Measurements from ENCODE around the gene NAB1. TPM values are rescaled to one million over a fixed set of nuclear protein-coding genes. Genes with fewer than 3 reads are reported as not detected.
A peak's percentile ranks its signal among the peaks of the same experiment; 100 is the strongest.

The NAB1 gene
- total RNA-seq, 1 experiment from 2014 or later: 93.1 TPM

DNA sequence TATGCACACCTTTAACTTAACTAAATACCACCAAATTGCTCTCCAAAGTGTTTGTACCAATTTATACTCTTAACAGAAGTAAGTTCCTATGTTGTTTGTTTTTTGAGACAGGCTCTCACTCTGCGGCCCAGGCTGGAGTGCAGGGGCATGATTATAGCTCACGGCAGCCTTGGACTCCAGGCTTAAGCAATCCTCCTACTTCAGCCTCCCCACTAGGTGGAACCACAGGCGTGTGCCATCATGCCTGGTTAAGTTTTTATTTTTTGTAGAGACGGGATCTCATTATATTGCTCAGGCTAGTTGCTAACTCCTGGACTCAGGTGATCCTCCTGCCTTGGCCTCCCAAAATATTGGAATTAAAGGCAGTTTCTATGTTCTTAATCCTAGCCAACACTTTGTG, 13.1 kb upstream of the NAB1 start:
- in situ Hi-C loops (cut with HindIII; ENCODE audit: low pct_unique_long_range_greater_than_20kb, low sequenced_read_pairs): no loop called here
- DNase-seq (ENCODE audit: low read depth): peak; percentile 32

- peak; percentile 56 for DNase-seq (ENCODE audit: low read depth)
- in situ Hi-C loops (cut with HindIII; ENCODE audit: low pct_unique_long_range_greater_than_20kb, low sequenced_read_pairs): no loop called here
Observed at GRCh38 chr2:190636361-190636760, 12.5 kb upstream of the NAB1 start.

DNA sequence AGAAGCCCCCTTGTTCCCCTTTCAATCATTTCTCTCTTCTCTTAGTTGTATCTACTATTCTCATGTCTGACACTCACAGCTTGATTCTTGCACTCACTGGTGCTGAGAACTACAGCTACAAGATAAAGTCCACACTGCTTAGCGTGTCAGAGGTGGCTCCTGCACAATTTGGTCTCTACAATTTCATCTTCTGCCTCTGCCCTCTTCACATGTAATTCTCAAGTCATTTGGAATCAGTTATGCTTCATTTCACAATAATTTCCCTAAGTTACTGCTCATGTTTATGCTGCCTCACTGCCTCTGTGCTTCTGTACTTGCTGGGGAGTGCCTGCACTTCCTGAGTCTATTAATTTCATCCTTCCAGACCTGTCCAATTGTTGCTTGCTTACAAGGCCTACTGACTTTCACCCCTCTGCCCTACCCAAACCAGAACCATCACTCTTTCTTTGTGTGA, 11.6 kb upstream of the NAB1 start:
- DNase-seq (ENCODE audit: low read depth): peak; percentile 82
- in situ Hi-C loops (cut with HindIII; ENCODE audit: low pct_unique_long_range_greater_than_20kb, low sequenced_read_pairs): no loop called here

DNA sequence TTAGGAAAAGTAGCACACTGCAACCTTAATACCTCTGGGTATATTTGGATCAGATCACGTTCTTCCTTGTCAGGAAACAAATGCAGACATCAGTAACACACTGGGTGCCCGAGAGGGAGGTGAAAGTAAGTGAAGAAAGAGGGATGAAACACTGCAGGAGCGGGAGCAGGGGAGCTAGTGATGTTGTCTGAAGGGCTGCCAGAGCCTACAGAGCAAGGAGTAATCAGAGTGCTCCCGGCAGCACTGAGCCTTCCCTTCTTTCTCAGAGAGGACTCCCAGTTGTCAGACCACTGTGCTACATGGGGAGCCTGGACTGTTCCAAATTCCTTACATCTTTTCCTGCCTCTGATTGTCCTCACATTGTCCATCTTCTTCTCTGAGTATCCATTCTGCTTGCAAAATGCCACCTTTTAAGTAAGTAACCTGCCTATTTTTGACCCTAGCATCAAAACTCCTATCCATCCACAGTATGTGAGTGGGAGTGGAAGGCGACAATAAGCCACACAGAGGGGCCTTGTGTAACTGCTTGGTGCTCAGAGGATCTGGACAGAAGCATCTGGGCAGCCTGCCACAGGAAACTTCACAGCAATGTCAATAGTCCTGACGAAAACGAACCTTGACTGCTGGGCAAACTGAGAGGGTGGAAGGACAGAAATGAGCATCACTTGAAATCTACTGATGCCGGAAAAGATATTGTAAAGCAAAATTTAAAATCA, 10.8 kb upstream of the NAB1 start:
- DNase-seq (ENCODE audit: low read depth): no peak
- in situ Hi-C loops (cut with HindIII; ENCODE audit: low pct_unique_long_range_greater_than_20kb, low sequenced_read_pairs): no loop called here

DNA sequence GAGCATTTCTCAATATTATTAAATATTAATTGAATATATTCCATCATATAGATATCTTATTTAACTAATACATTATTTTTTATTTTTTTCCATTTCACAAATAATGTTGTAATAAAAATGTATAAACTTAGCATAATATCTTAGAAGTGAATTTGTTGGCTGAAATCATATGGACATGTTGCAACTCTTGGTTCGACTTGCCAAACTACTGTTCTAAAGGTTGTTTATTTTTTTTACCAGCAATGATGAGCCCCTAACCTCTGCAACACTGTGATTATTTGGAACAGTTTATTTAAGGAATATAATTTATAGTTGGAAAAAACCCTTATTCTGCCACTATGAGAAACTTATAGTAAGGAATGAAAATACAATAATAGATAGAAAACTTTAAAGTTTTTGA, 8.8 kb upstream of the NAB1 start:
- no peak for DNase-seq (ENCODE audit: low read depth)
- in situ Hi-C loops (cut with HindIII; ENCODE audit: low pct_unique_long_range_greater_than_20kb, low sequenced_read_pairs): no loop called here

DNA sequence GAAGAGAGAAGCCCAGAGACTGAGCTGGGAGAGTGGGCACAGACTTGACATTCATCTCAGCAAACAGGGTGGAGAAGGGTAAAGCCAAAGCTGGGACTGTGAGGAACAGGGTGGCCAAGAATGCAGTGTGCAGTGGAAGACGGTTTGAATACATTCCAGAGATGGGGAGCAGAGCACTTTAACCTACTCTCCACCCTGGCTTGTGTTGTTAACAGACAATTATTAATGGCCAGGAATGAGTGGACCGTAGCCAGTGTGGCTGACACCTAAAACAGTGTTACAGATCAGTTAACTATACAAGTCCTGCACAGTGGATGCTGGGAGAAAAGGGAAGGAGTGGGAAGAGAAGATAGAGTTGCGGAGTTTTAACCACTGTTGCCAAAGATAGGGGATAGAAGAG, 7.4 kb upstream of the NAB1 start:
- in situ Hi-C loops (cut with HindIII; ENCODE audit: low pct_unique_long_range_greater_than_20kb, low sequenced_read_pairs): no loop called here
- peak; percentile 86 for DNase-seq (ENCODE audit: low read depth)

- peak; percentile 36 for DNase-seq (ENCODE audit: low read depth)
- in situ Hi-C loops (cut with HindIII; ENCODE audit: low pct_unique_long_range_greater_than_20kb, low sequenced_read_pairs): no loop called here
Observed at GRCh38 chr2:190646780-190647522, 1.9 kb upstream of the NAB1 start.

- DNase-seq (ENCODE audit: low read depth): peak; percentile 92
- in situ Hi-C loops (cut with HindIII; ENCODE audit: low pct_unique_long_range_greater_than_20kb, low sequenced_read_pairs): no loop called here
Observed at GRCh38 chr2:190648289-190649034, 421 bp upstream of the NAB1 start.

DNA sequence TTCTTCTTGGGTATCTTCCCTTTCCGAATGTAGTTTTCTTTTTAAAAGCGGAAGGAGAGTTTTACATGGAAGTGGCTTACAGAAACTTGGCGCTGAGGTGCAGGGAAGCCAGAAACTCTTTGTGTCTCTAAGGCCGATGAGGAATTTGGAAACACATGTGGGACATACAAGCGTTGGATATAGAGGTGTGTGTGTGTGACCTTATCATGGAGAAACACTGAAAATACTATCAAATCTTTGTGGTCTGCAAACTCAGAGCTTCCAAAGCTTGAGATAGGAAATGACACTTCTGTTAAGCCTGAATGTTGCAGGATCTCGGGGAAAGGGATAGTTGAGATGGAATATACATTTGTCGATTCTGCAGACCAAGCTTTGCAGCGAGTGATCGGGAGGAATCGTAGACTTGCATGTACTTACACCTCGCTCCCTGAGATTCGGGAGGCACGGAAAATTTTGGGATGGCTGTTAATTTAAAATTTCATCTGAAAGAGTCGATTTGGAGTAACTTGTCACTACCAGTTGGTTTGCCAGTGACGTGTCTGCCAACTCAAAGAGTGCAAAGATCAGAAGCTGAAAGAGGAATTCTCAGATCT, 1.0 kb downstream of the NAB1 start:
- in situ Hi-C loops (cut with HindIII; ENCODE audit: low pct_unique_long_range_greater_than_20kb, low sequenced_read_pairs): no loop called here
- peak; percentile 53 for DNase-seq (ENCODE audit: low read depth)

GRCh38 chr2:190651413-190651812, 2.5 kb downstream of the NAB1 start:
- in situ Hi-C loops (cut with HindIII; ENCODE audit: low pct_unique_long_range_greater_than_20kb, low sequenced_read_pairs): no loop called here
- DNase-seq (ENCODE audit: low read depth): no peak

DNA sequence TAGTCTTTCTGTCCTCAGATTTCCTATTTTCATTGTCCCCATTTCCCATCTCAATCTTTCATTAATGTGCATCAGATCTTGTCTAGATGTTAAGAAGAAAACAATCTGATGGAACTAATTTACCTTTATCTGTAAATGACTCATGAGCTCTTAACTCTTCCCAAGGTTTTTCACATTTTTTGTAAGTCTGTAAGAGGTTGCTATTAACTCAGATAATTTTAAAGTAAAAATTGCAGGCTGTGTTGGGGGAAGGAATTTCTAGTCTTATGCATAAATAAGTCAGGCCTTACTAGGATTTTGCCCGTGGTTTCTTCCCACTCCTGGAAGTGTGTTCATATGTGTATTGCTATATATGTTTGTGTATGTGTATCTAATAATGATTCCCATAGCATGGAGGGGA, 4.3 kb downstream of the NAB1 start:
- in situ Hi-C loops (cut with HindIII; ENCODE audit: low pct_unique_long_range_greater_than_20kb, low sequenced_read_pairs): no loop called here
- DNase-seq (ENCODE audit: low read depth): no peak

DNA sequence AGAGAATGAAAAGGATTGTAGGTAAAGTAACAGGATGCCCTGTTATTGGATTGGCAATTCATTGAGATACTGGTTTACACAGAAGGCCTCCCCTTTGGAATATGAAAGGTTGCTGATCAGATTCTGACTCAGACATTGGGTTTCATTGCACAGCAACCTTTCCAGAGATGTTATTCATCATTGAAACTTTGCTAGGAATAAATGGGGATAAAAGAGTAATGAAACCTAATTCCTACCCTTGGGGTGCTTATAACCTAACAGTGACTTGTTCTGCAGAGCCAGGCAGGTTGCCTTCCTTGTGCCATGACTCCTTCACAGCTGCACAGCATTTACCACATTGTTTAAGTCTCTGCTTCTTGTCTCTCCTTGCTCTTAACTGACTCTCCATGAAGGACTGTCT, 5.0 kb downstream of the NAB1 start:
- DNase-seq (ENCODE audit: low read depth): no peak

DNA sequence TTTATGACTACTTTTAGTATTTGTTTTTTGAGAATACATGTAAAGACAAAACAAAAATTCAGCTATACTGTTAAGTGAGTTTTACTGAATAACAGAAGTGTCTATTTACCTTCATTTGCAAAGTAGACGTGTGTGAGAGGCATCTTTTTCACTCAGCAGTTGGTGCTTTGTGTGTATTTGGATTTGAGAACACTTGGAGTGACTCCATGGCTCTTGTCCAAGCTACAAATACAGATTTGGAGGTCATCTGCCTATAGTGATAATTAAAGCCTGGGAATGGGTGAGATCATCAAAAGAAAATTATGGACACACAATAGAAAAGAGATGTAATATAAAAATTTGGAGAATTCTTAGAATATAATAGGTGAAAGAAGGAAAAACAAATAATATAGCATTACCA, 6.2 kb downstream of the NAB1 start:
- DNase-seq (ENCODE audit: low read depth): no peak
- in situ Hi-C loops (cut with HindIII; ENCODE audit: low pct_unique_long_range_greater_than_20kb, low sequenced_read_pairs): no loop called here

More for the DNA sequence above, 5.0 kb downstream of the NAB1 start:
- in situ Hi-C loops (cut with HindIII; ENCODE audit: low pct_unique_long_range_greater_than_20kb, low sequenced_read_pairs): no loop called here

- no peak for DNase-seq (ENCODE audit: low read depth)
- in situ Hi-C loops (cut with HindIII; ENCODE audit: low pct_unique_long_range_greater_than_20kb, low sequenced_read_pairs): no loop called here
Observed at GRCh38 chr2:190655570-190655969, 6.7 kb downstream of the NAB1 start.

DNA sequence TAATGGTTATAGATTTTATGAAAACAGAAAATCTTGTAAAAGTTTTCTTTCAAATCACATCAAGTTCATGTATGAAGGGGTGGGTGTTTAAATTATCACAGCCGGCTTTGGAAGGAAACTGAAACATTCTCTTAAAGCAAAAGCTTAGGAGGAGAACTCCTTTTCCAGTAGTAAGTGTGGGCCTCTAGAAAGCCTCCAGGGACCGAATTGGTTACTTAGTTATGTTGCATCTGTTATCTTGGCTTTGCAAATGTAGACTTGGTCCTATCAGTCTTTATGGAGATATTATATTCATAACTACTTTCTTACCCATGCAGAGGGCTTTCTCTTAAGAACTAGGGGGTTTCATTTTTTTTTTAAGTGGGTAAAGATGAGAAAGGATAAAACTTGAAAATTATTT, 7.4 kb downstream of the NAB1 start:
- in situ Hi-C loops (cut with HindIII; ENCODE audit: low pct_unique_long_range_greater_than_20kb, low sequenced_read_pairs): no loop called here

GRCh38 chr2:190657474-190658255, 8.8 kb downstream of the NAB1 start:
- in situ Hi-C loops (cut with HindIII; ENCODE audit: low pct_unique_long_range_greater_than_20kb, low sequenced_read_pairs): no loop called here
- DNase-seq (ENCODE audit: low read depth): no peak

More for the DNA sequence above, 7.4 kb downstream of the NAB1 start:
- no peak for DNase-seq (ENCODE audit: low read depth)

DNA sequence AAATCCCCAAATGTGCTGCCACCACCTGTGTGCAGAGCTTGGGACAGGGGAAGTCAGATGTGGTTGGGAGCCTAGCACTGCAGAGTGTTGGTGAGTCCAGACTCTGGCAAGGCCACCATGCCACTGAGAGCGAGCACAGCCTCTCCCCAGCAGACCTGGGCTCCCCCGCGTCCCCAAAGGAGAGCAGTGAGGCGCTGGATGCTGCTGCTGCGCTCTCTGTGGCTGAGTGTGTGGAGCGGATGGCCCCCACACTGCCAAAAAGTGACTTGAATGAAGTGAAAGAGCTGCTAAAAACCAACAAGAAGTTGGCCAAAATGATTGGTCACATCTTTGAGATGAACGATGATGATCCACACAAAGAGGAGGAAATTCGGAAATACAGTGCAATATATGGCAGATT, 10.7 kb downstream of the NAB1 start:
- no peak for DNase-seq (ENCODE audit: low read depth)
- in situ Hi-C loops (cut with HindIII; ENCODE audit: low pct_unique_long_range_greater_than_20kb, low sequenced_read_pairs): no loop called here

DNA sequence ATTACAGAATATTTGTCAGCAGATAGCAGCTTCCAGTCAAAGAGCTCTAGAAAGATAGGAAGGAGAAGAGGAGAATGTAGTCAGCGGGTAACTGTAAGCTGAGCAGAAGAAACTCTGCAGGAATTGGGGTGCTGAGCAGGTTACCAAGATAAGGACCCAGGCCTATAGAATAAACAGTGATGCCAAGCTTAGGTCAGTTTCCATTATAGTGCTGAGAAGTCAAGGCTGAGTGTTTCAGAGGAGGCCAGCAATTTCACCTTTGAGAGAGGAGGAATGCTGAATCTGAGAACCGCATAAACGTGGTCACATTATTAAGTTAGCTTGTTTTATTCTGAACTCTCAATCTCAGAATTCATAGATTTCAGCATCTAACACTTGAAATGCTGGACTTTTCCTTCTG, 13.9 kb downstream of the NAB1 start:
- no peak for DNase-seq (ENCODE audit: low read depth)
- in situ Hi-C loops (cut with HindIII; ENCODE audit: low pct_unique_long_range_greater_than_20kb, low sequenced_read_pairs): no loop called here
